BJ (cell line): ENCODE results near the gene SHISAL1. TPM values are rescaled to one million over a fixed set of nuclear protein-coding genes. Genes with fewer than 3 reads are reported as not detected.

ENCODE experiments used
- CTCF ChIA-PET: fragments of 350-600 bp; formaldehyde crosslinking; extraction: SDS; loops from one replicate; lab custom pipeline; 2021; ENCODE audit warnings: antibody characterized with exemption, inconsistent platforms; lab: Yijun Ruan, JAX
- POLR2A ChIA-PET: fragments of 300-600 bp; sonication (Branson Sonifier 250); formaldehyde crosslinking; extraction: SDS; loops from one replicate; lab custom pipeline; 2021; ENCODE audit warnings: antibody characterized with exemption; lab: Charles Lee
- DNase-seq: peaks from one replicate; pipeline ENCODE4 v3.0.0-alpha.2; 2011; ENCODE audit warnings: low read depth
- H3K27me3 ChIP-seq: 2 replicates; pipeline ENCODE4 v1.6.0; 2011; ENCODE audit warnings: low read length; ENCODE audit not compliant: control insufficient read depth, insufficient read depth
- H3K36me3 ChIP-seq: 2 replicates; pipeline ENCODE4 v1.5.1; 2011; ENCODE audit warnings: low read length; ENCODE audit not compliant: control insufficient read depth, insufficient read depth
- H3K4me3 ChIP-seq: 2 replicates; pipeline ENCODE4 v1.5.1; 2011; ENCODE audit warnings: low read depth, mild to moderate bottlenecking, control low read depth, low read length
- CTCF ChIP-seq: IDR thresholded peaks from 2 replicates; pipeline ENCODE4 v1.5.1; 2011; ENCODE audit warnings: low read depth, mild to moderate bottlenecking, control low read depth, inconsistent platforms, low read length, moderate library complexity; ENCODE audit not compliant: insufficient read depth
- polyA plus RNA-seq: library from polyadenylated mRNA; depleted of rRNA; stranded (reverse); fragments of >200 nt; gene quantifications from 2 replicates; pipeline ENCODE4 v1.2.3, GENCODE V29; 2011

Gene SHISAL1
- polyA plus RNA-seq, 1 experiment, result 0.34 TPM

GRCh38 chr22:44247923-44248892, 64.5 kb downstream of the SHISAL1 start:
- CTCF ChIA-PET, result interaction anchor here (0.6 kb wide), 1 partner anchor 365 kb away, joined by 3 read pairs; no protein-coding TSS in a partner anchor
- no peak for DNase-seq
- peaks cover under 1% of the 10 kb centered on the region; the same call in 1 of the 2 replicates for H3K27me3 ChIP-seq
- no peak overlapping the region for H3K4me3 ChIP-seq
- no peak for TF ChIP-seq CTCF
- no peaks in the 10 kb centered on the region for H3K36me3 ChIP-seq
- POLR2A ChIA-PET, result no interaction called here

- POLR2A ChIA-PET, result no interaction called here
- Histone ChIP-seq H3K4me3 (no peak overlapping the region), H3K27me3 (peaks cover 4% of the 10 kb centered on the region), H3K36me3 (no peaks in the 10 kb centered on the region)
- TF ChIP-seq CTCF, result no peak
- DNase-seq, result no peak
- CTCF ChIA-PET, result no interaction called here
These were observed 65.4 kb downstream of the SHISAL1 start for GRCh38 chr22:44247346-44247745.

GRCh38 chr22:44246615-44247326, 66.0 kb downstream of the SHISAL1 start:
- no peak for TF ChIP-seq CTCF
- H3K27me3 ChIP-seq, result peaks cover 4% of the 10 kb centered on the region
- no peak for DNase-seq
- no peaks in the 10 kb centered on the region for H3K36me3 ChIP-seq
- ChIA-PET POLR2A (no interaction called here), CTCF (no interaction called here)
- H3K4me3 ChIP-seq, result no peak overlapping the region

- no peaks in the 10 kb centered on the region for H3K36me3 ChIP-seq
- POLR2A ChIA-PET, result no interaction called here
These were observed 66.9 kb downstream of the SHISAL1 start for GRCh38 chr22:44245867-44246266.

More at GRCh38 chr22:44245867-44246266, 66.9 kb downstream of the SHISAL1 start:
- no peak for DNase-seq
- no peak overlapping the region for H3K4me3 ChIP-seq
- H3K27me3 ChIP-seq, result peaks cover 4% of the 10 kb centered on the region
- no peak for TF ChIP-seq CTCF
- CTCF ChIA-PET, result interaction anchor here (0.6 kb wide), 1 partner anchor 45 kb away, joined by 4 read pairs; no protein-coding TSS in a partner anchor
